ENCODE data around the gene PTF1A. TPM values are rescaled to one million over a fixed set of nuclear protein-coding genes. Genes with fewer than 3 reads are reported as not detected.
"Not testable (repeated sequence)": the region's sequence is repeated elsewhere in the genome, so short reads cannot be mapped to it uniquely, and the experiment has no call there.

The PTF1A gene
- total RNA-seq, 1 donor from 2014 or later: 50.7 TPM

DNA sequence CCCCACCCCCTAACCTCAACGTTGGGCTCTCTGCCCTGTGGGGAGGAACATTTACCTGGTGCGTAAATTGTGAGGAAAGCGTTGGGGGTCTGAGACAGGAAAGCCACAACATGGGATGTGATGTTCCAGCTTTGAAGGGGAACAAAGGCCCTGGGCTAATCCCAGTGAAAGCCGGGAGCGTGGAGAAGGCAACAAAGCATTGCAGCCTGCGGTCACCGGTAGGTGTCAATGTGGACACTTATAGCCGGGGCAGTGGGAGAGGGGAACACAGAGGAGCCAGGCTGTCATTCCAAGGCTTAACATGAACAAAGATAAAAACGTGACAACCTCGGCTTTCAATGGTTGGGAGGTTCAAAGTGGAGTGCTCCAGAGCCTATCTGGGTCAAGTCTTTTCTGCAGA lies 12.7 kb downstream of the PTF1A start:
- peaks cover 3% of the 10 kb centered on the region for H3K36me3 Mint-ChIP-seq (ENCODE audit: insufficient read depth)
- TF ChIP-seq CTCF (IDR thresholded peaks at IDR 0.05; ENCODE audit: unreplicated experiment): no peak
- H3K9me3 Mint-ChIP-seq (ENCODE audit: low read depth): peaks cover 3% of the 10 kb centered on the region
- H3K27ac Mint-ChIP-seq: no peak overlapping the region
- H3K4me1 Mint-ChIP-seq (ENCODE audit: low read depth): peaks cover 52% of the 10 kb centered on the region
- no peak for DNase-seq (ENCODE audit: low spot score, unreplicated experiment)
- H3K4me3 Mint-ChIP-seq (ENCODE audit: low read depth): no peak overlapping the region
- H3K27me3 Mint-ChIP-seq: peaks cover 40% of the 10 kb centered on the region

DNA sequence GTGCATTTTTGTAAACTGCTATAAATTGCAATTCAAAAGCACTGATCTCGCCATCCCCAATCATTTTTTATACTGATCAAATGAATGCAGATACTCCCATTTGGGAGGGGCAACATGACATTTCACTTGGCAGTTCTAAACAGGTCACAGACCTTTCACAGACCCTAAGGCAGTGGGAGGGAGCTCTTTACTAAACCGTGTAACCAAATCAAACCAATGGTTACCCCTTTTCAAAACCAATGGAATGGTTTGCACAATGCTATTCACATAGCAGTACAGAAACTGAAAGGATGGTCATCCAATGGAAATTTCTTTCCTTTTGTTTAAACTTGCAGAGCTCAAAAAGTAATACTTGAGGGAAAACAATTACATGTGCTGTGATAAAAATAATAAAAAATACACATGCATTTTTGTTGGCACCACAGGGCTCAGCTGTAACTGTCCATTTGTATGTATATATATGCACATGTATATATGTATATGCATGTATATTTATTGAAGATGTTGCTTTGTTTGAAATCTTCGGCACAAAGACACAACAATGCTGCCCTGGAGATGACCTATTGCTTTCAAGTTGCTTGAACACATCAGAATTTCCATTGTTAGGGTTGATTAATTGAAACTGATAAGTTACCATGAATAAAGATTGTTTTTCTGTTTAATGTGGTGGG lies 14.0 kb downstream of the PTF1A start:
- no peak for DNase-seq (ENCODE audit: low spot score, unreplicated experiment)
- no peak for TF ChIP-seq CTCF (IDR thresholded peaks at IDR 0.05; ENCODE audit: unreplicated experiment)
- Mint-ChIP-seq H3K9me3 (ENCODE audit: low read depth) (peaks cover 3% of the 10 kb centered on the region), H3K4me3 (ENCODE audit: low read depth) (no peak overlapping the region), H3K27ac (no peak overlapping the region), H3K36me3 (ENCODE audit: insufficient read depth) (peaks cover 3% of the 10 kb centered on the region), H3K27me3 (peaks cover 31% of the 10 kb centered on the region), H3K4me1 (ENCODE audit: low read depth) (peaks cover 40% of the 10 kb centered on the region)

DNA sequence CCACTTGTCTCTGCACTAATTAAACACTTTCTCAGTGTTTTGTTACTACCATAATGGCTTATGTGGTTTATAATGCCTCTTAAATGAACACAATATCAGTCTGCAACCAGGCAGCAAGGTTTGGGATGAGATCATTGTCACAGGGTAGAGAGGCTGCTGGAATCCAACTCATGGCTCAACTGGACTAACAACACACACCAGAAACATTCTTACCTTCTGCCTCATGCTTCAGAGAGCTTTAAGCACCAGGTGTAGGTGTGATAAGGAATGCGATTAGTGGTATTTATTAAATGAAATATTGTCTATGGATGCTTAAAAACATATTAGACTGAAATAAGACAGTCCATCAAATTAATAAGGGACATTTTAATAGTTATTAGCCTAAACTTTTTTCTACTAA lies 25.4 kb downstream of the PTF1A start:
- H3K27me3 Mint-ChIP-seq: peaks cover 8% of the 10 kb centered on the region
- peaks cover 7% of the 10 kb centered on the region for H3K36me3 Mint-ChIP-seq (ENCODE audit: insufficient read depth)
- no peak overlapping the region for H3K4me3 Mint-ChIP-seq (ENCODE audit: low read depth)
- DNase-seq (ENCODE audit: low spot score, unreplicated experiment): no peak
- no peak overlapping the region for H3K27ac Mint-ChIP-seq
- no peak for TF ChIP-seq CTCF (IDR thresholded peaks at IDR 0.05; ENCODE audit: unreplicated experiment)
- peaks cover 33% of the 10 kb centered on the region for H3K4me1 Mint-ChIP-seq (ENCODE audit: low read depth)
- H3K9me3 Mint-ChIP-seq (ENCODE audit: low read depth): peaks cover 9% of the 10 kb centered on the region

DNA sequence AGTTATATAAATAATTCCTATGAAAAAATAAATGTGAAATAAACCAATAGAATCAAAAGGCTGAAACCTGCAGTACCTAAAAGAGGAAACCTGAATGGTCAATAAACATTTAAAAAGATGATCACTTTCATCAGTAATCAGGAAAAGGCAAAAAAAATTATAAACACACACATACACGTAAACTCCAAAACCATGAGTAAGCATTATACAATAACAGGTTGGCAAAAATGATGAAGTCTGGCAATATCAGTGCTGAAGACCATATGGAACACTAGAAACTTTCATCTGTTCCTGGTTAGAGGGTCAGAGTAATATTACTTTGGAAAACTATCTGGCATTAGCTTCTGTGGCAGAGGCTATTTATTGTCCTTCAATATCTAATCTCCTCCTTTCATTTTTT lies 38.5 kb downstream of the PTF1A start:
- Mint-ChIP-seq H3K9me3 (ENCODE audit: low read depth) (peaks cover 15% of the 10 kb centered on the region), H3K4me1 (ENCODE audit: low read depth) (peaks cover 3% of the 10 kb centered on the region), H3K36me3 (ENCODE audit: insufficient read depth) (peaks cover 8% of the 10 kb centered on the region), H3K4me3 (ENCODE audit: low read depth) (no peak overlapping the region), H3K27ac (no peak overlapping the region), H3K27me3 (peaks cover 15% of the 10 kb centered on the region)
- TF ChIP-seq CTCF (IDR thresholded peaks at IDR 0.05; ENCODE audit: unreplicated experiment): no peak
- no peak for DNase-seq (ENCODE audit: low spot score, unreplicated experiment)

- Mint-ChIP-seq H3K27ac (peak overlapping the region; percentile 77), H3K27me3 (no peaks in the 10 kb centered on the region), H3K4me1 (ENCODE audit: low read depth) (peaks cover 4% of the 10 kb centered on the region), H3K4me3 (ENCODE audit: low read depth) (no peak overlapping the region), H3K9me3 (ENCODE audit: low read depth) (peaks cover 23% of the 10 kb centered on the region), H3K36me3 (ENCODE audit: insufficient read depth) (peaks cover 5% of the 10 kb centered on the region)
- TF ChIP-seq CTCF (IDR thresholded peaks at IDR 0.05; ENCODE audit: unreplicated experiment): no peak
- DNase-seq (ENCODE audit: low spot score, unreplicated experiment): no peak
Observed at GRCh38 chr10:23238015-23238414, 45.9 kb downstream of the PTF1A start.

- not testable (repeated sequence) for H3K27me3 Mint-ChIP-seq
Observed at GRCh38 chr10:23241779-23242178, 49.7 kb downstream of the PTF1A start.

More at GRCh38 chr10:23241779-23242178, 49.7 kb downstream of the PTF1A start:
- H3K4me1 Mint-ChIP-seq (ENCODE audit: low read depth); H3K36me3 Mint-ChIP-seq (ENCODE audit: insufficient read depth); H3K27ac Mint-ChIP-seq; DNase-seq (ENCODE audit: low spot score, unreplicated experiment); H3K4me3 Mint-ChIP-seq (ENCODE audit: low read depth): not testable (repeated sequence)
- peaks cover 32% of the 10 kb centered on the region for H3K9me3 Mint-ChIP-seq (ENCODE audit: low read depth)

Measured in progenitor cell of endocrine pancreas (in vitro differentiated cells).